ENCODE results near the gene ATP8A2.

- TF ChIP-seq POLR2A (IDR thresholded peaks at IDR 0.05; ENCODE audit: low read length), result no peak
- no peak for TF ChIP-seq GATA1 (IDR thresholded peaks at IDR 0.05; ENCODE audit: low read depth, low read length)
These were observed 589.5 kb downstream of the ATP8A2 start for GRCh38 chr13:25961294-25961693.
